ENCODE results near the gene LHX4. TPM values are rescaled to one million over a fixed set of nuclear protein-coding genes. Genes with fewer than 3 reads are reported as not detected.

Gene LHX4
- total RNA-seq, 2 donors from 2014 or later = 0.40 TPM; not detected in 1

Other genes starting within 250 kb of the LHX4 start
- 10 to 100 TPM; 41.6 to 46.8 TPM for gene QSOX1, start 75.4 kb upstream of the LHX4 start, total RNA-seq